ENCODE results near the gene SYCP1.

Gene SYCP1

GRCh38 chr1:114997510-114998289, 143.0 kb downstream of the SYCP1 start:
- TF ChIP-seq SIN3A (IDR thresholded peaks at IDR 0.05; ENCODE audit: borderline replicate concordance, insufficient read depth, low read length), result no peak
- TF ChIP-seq TAF1 (IDR thresholded peaks at IDR 0.05; ENCODE audit: borderline replicate concordance, insufficient read depth, low read length), result no peak
- no peak for TF ChIP-seq POLR2AphosphoS5 (IDR thresholded peaks at IDR 0.05; ENCODE audit: low read depth, low read length)
- TF ChIP-seq, protein P1, sequence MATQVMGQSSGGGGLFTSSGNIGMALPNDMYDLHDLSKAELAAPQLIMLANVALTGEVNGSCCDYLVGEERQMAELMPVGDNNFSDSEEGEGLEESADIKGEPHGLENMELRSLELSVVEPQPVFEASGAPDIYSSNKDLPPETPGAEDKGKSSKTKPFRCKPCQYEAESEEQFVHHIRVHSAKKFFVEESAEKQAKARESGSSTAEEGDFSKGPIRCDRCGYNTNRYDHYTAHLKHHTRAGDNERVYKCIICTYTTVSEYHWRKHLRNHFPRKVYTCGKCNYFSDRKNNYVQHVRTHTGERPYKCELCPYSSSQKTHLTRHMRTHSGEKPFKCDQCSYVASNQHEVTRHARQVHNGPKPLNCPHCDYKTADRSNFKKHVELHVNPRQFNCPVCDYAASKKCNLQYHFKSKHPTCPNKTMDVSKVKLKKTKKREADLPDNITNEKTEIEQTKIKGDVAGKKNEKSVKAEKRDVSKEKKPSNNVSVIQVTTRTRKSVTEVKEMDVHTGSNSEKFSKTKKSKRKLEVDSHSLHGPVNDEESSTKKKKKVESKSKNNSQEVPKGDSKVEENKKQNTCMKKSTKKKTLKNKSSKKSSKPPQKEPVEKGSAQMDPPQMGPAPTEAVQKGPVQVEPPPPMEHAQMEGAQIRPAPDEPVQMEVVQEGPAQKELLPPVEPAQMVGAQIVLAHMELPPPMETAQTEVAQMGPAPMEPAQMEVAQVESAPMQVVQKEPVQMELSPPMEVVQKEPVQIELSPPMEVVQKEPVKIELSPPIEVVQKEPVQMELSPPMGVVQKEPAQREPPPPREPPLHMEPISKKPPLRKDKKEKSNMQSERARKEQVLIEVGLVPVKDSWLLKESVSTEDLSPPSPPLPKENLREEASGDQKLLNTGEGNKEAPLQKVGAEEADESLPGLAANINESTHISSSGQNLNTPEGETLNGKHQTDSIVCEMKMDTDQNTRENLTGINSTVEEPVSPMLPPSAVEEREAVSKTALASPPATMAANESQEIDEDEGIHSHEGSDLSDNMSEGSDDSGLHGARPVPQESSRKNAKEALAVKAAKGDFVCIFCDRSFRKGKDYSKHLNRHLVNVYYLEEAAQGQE (IDR thresholded peaks at IDR 0.05; ENCODE audit: insufficient read depth in 1 of 2, low read depth in 2 of 2, low read length in 2 of 2), result no peak
- no peak for TF ChIP-seq FOXP2 (optimal IDR thresholded peaks at IDR 0.05; ENCODE audit: borderline replicate concordance, extremely low read depth, extremely low read length, insufficient read depth)

GRCh38 chr1:115006191-115006590, 151.5 kb downstream of the SYCP1 start:
- TF ChIP-seq SIN3A (IDR thresholded peaks at IDR 0.05; ENCODE audit: borderline replicate concordance, insufficient read depth, low read length), result no peak
- no peak for TF ChIP-seq FOXP2 (optimal IDR thresholded peaks at IDR 0.05; ENCODE audit: borderline replicate concordance, extremely low read depth, extremely low read length, insufficient read depth)
- TF ChIP-seq, protein P1 (IDR thresholded peaks at IDR 0.05; ENCODE audit: insufficient read depth in 1 of 2, low read depth in 2 of 2, low read length in 2 of 2), result no peak
- TF ChIP-seq TAF1 (IDR thresholded peaks at IDR 0.05; ENCODE audit: borderline replicate concordance, insufficient read depth, low read length), result no peak
- TF ChIP-seq POLR2AphosphoS5 (IDR thresholded peaks at IDR 0.05; ENCODE audit: low read depth, low read length), result no peak

DNA sequence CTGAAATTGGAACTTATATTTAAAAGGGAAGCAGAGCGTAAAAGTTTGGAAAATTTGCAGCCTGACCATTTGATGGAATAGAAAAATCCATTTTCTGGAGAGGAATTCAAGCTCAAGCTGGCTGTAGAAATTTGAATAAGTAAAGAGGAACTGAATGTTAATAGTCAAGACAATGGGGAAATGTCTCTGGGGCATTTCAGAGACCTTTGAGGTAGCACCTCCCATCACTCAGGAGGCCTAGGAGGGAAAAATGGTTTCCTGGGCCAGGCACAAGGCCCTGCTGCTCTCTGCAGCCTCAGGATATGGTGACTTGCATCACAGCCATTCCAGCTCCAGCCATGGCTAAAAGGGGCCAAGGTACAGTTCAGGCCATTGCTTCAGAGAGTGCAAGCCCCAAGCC, 157.3 kb downstream of the SYCP1 start:
- TF ChIP-seq POLR2AphosphoS5 (IDR thresholded peaks at IDR 0.05; ENCODE audit: low read depth, low read length), result no peak
- no peak for TF ChIP-seq SIN3A (IDR thresholded peaks at IDR 0.05; ENCODE audit: borderline replicate concordance, insufficient read depth, low read length)
- no peak for TF ChIP-seq FOXP2 (optimal IDR thresholded peaks at IDR 0.05; ENCODE audit: borderline replicate concordance, extremely low read depth, extremely low read length, insufficient read depth)
- TF ChIP-seq, protein P1 (IDR thresholded peaks at IDR 0.05; ENCODE audit: insufficient read depth in 1 of 2, low read depth in 2 of 2, low read length in 2 of 2), result no peak
- no peak for TF ChIP-seq TAF1 (IDR thresholded peaks at IDR 0.05; ENCODE audit: borderline replicate concordance, insufficient read depth, low read length)

DNA sequence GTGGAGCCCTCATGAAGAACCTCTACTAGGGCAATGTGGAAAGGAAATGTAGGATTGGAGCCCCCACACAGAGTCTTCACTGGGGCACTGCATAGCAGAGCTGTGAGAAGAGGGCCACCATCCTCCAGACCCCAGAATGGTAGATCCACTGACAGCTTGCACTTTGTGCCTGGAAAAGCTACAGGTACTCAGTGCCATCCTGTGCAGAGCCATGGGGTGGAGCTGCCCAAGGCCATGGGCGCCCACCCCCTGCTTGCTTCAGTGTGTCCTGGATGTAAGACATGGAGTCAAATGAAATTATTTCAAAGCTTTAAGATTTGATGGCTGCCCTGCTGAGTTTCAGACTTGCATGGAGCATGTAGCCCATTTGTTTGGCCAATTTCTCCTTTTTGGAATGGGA, 157.8 kb downstream of the SYCP1 start:
- TF ChIP-seq SIN3A (IDR thresholded peaks at IDR 0.05; ENCODE audit: borderline replicate concordance, insufficient read depth, low read length) (no peak), FOXP2 (optimal IDR thresholded peaks at IDR 0.05; ENCODE audit: borderline replicate concordance, extremely low read depth, extremely low read length, insufficient read depth) (no peak), POLR2AphosphoS5 (IDR thresholded peaks at IDR 0.05; ENCODE audit: low read depth, low read length) (no peak), TAF1 (IDR thresholded peaks at IDR 0.05; ENCODE audit: borderline replicate concordance, insufficient read depth, low read length) (no peak)
- TF ChIP-seq, protein P1 (IDR thresholded peaks at IDR 0.05; ENCODE audit: insufficient read depth in 1 of 2, low read depth in 2 of 2, low read length in 2 of 2), result no peak
